Cardiac muscle cell (in vitro differentiated cells and primary cell): ENCODE results near the gene KIFC3. TPM values are rescaled to one million over a fixed set of nuclear protein-coding genes. Genes with fewer than 3 reads are reported as not detected.
A peak's percentile ranks its signal among the peaks of the same experiment; 100 is the strongest.
"Not testable (repeated sequence)": the region's sequence is repeated elsewhere in the genome, so short reads cannot be mapped to it uniquely, and the experiment has no call there.

Experiments used
- DNase-seq, 2 donors: peaks; one replicate each; pipeline versions ENCODE4 v3.0.0 to v3.0.0-alpha.2; 2010 to 2017; ENCODE audit warnings: low read depth in 1 of 2, low spot score in 1 of 2
- H3K27ac ChIP-seq: fragments of 200-600 bp; sonication (generic); 2 replicates; pipeline ENCODE4 v1.5.1; 2016
- H3K27me3 ChIP-seq: fragments of 200-600 bp; sonication (generic); 2 replicates; pipeline ENCODE4 v1.6.0; 2016; ENCODE audit warnings: control low read depth
- H3K36me3 ChIP-seq: fragments of 200-600 bp; sonication (generic); 2 replicates; pipeline ENCODE4 v1.5.1; 2016; ENCODE audit warnings: control low read depth
- H3K4me1 ChIP-seq: fragments of 200-600 bp; sonication (generic); 2 replicates; pipeline ENCODE4 v1.8.1; 2017; ENCODE audit warnings: low read depth, mild to moderate bottlenecking, mixed run types
- H3K4me3 ChIP-seq: fragments of 200-600 bp; sonication (generic); 2 replicates; pipeline ENCODE4 v1.5.1; 2016; ENCODE audit warnings: mild to moderate bottlenecking
- H3K9me3 ChIP-seq: fragments of 200-600 bp; sonication (generic); 2 replicates; pipeline ENCODE4 v1.5.1; 2017; ENCODE audit warnings: low read depth, mild to moderate bottlenecking, control low read depth
- CTCF ChIP-seq: IDR thresholded peaks from 2 replicates; pipeline ENCODE4 v1.5.1; 2012; ENCODE audit warnings: low read depth, mild to moderate bottlenecking, low read length
- polyA plus RNA-seq: library from polyadenylated mRNA; unstranded; fragments of >200 nt; fragmentation: Nextera tagmentation; extraction: Ambion mirVana; gene quantifications from 2 replicates; pipeline ENCODE4 v1.2.1, GENCODE V29; 2016
- total RNA-seq: library from RNA; depleted of rRNA; stranded (reverse); fragments of >200 nt; gene quantifications from 2 replicates; pipeline ENCODE4 v1.2.3, GENCODE V29; 2016

Gene KIFC3
- total and polyA plus RNA-seq, 2 experiments from 2014 or later = 24.8 to 50.1 TPM

GRCh38 chr16:57837305-57838125 is 35.2 kb upstream of the KIFC3 start:
- H3K27me3 ChIP-seq = no peaks in the 10 kb centered on the region
- H3K4me3 ChIP-seq = no peak overlapping the region
- no peaks in the 10 kb centered on the region for H3K9me3 ChIP-seq
- DNase-seq = no peak
- TF ChIP-seq CTCF = no peak
- H3K4me1 ChIP-seq = no peaks in the 10 kb centered on the region
- no peak overlapping the region for H3K27ac ChIP-seq
- H3K36me3 ChIP-seq = no peaks in the 10 kb centered on the region

- H3K27me3 ChIP-seq, H3K36me3 ChIP-seq, H3K9me3 ChIP-seq, H3K27ac ChIP-seq, H3K4me3 ChIP-seq, H3K4me1 ChIP-seq: not testable (repeated sequence)
- peak in 1 of 2 donors; percentile 33 for DNase-seq
Observed at GRCh38 chr16:57835439-57835838, 33.1 kb upstream of the KIFC3 start.

GRCh38 chr16:57834936-57835335 is 32.6 kb upstream of the KIFC3 start:
- no peaks in the 10 kb centered on the region for H3K27me3 ChIP-seq
- no peaks in the 10 kb centered on the region for H3K4me1 ChIP-seq
- H3K36me3 ChIP-seq = no peaks in the 10 kb centered on the region
- TF ChIP-seq CTCF = no peak
- H3K4me3 ChIP-seq = no peak overlapping the region
- H3K27ac ChIP-seq = no peak overlapping the region
- H3K9me3 ChIP-seq = no peaks in the 10 kb centered on the region
- DNase-seq = peak in 1 of 2 donors; percentile 29

GRCh38 chr16:57830890-57831484 is 28.7 kb upstream of the KIFC3 start:
- H3K4me3 ChIP-seq = no peak overlapping the region
- no peaks in the 10 kb centered on the region for H3K9me3 ChIP-seq
- no peak for DNase-seq
- H3K27me3 ChIP-seq = no peaks in the 10 kb centered on the region
- no peak overlapping the region for H3K27ac ChIP-seq
- peaks cover 3% of the 10 kb centered on the region for H3K4me1 ChIP-seq
- no peaks in the 10 kb centered on the region for H3K36me3 ChIP-seq
- TF ChIP-seq CTCF = no peak

GRCh38 chr16:57829969-57830360 is 27.7 kb upstream of the KIFC3 start:
- Histone ChIP-seq H3K4me1 (peaks cover 9% of the 10 kb centered on the region), H3K36me3 (no peaks in the 10 kb centered on the region)

More at GRCh38 chr16:57829969-57830360, 27.7 kb upstream of the KIFC3 start:
- Histone ChIP-seq H3K9me3 (no peaks in the 10 kb centered on the region), H3K27ac (peak overlapping the region; percentile 13), H3K4me3 (no peak overlapping the region), H3K27me3 (no peaks in the 10 kb centered on the region)
- no peak for TF ChIP-seq CTCF
- no peak for DNase-seq
